Measurements from ENCODE around the gene TRABD2A.

GRCh38 chr2:84901593-84902120 lies 20.8 kb upstream of the TRABD2A start:
- no peak for TF ChIP-seq CTCF (IDR thresholded peaks at IDR 0.05)
- no peak for TF ChIP-seq POLR2AphosphoS5 (IDR thresholded peaks at IDR 0.05)
- TF ChIP-seq POLR2A (IDR thresholded peaks at IDR 0.05) = no peak
